HAP-1 (cell line): ENCODE data around the gene C12orf50.
"Not testable (repeated sequence)": the region's sequence is repeated elsewhere in the genome, so short reads cannot be mapped to it uniquely, and the experiment has no call there.

Experiments used
- DNase-seq, 2 experiments: peaks; one replicate each; pipeline ENCODE4 v3.0.0-alpha.2; 2016 to 2020; ENCODE audit warnings: low spot score in 2 of 2
- H3K27me3 ChIP-seq: fragments of 250-450 bp; sonication (Bioruptor Pico); 2 replicates; pipeline ENCODE4 v1.5.1; 2020; ENCODE audit warnings: low read depth, mild to moderate bottlenecking, moderate library complexity
- H3K36me3 ChIP-seq: fragments of 250-450 bp; sonication (Bioruptor Pico); replicated peaks from 2 replicates; pipeline ENCODE4 v1.5.1; 2020; ENCODE audit warnings: mild to moderate bottlenecking
- H3K4me1 ChIP-seq: fragments of 250-450 bp; sonication (Bioruptor Pico); 2 replicates; pipeline ENCODE4 v1.5.1; 2020; ENCODE audit warnings: mild to moderate bottlenecking
- H3K4me3 ChIP-seq: fragments of 250-450 bp; sonication (Bioruptor Pico); 2 replicates; pipeline ENCODE4 v1.5.1; 2020; ENCODE audit warnings: mild to moderate bottlenecking, moderate library complexity
- H3K9me3 ChIP-seq: fragments of 250-450 bp; sonication (Bioruptor Pico); 2 replicates; pipeline ENCODE4 v1.5.1; 2020; ENCODE audit warnings: mild to moderate bottlenecking, moderate library complexity
- in situ Hi-C: fragments of 300-500 bp; cut with MboI; formaldehyde crosslinking; loops from 3 replicates; pipeline ENCODE4 v1.14.3; 2020; ENCODE audit warnings: low sequenced_read_pairs, inconsistent platforms, mixed read lengths

The C12orf50 gene

DNA sequence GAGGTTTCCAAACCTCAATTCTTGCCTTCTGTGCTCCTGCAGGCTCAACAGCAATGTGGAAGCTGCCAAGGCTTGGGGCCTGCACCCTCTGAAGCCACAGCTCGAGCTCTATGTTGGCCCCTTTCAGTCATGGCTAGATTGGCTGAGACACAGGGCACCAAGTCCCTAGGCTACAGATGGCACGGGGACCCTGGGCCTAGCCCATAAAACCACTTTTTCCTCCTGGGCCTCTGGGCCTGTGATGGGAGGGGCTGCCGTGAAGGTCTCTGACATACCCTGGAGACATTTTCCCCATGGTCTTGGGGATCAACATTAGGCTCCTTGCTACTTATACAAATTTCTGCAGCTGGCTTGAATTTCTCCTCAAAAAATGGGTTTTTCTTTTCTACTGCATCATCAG, 2.0 kb upstream of the C12orf50 start:
- H3K4me3 ChIP-seq, H3K9me3 ChIP-seq, in situ Hi-C loops, H3K36me3 ChIP-seq, H3K4me1 ChIP-seq, DNase-seq, H3K27me3 ChIP-seq: not testable (repeated sequence)

- Histone ChIP-seq H3K4me1 (peaks cover 6% of the 10 kb centered on the region; the same call in 1 of the 2 replicates), H3K36me3 (no peaks in the 10 kb centered on the region), H3K4me3 (no peak overlapping the region), H3K9me3 (no peaks in the 10 kb centered on the region; the same call in 1 of the 2 replicates), H3K27me3 (0 out of 2 replicates have a peak, but pooled peaks cover 3% of the 10 kb centered on the region)
- in situ Hi-C loops = no loop called here
- no peak for DNase-seq
These were observed 3.0 kb downstream of the C12orf50 start for GRCh38 chr12:88026196-88026595.

DNA sequence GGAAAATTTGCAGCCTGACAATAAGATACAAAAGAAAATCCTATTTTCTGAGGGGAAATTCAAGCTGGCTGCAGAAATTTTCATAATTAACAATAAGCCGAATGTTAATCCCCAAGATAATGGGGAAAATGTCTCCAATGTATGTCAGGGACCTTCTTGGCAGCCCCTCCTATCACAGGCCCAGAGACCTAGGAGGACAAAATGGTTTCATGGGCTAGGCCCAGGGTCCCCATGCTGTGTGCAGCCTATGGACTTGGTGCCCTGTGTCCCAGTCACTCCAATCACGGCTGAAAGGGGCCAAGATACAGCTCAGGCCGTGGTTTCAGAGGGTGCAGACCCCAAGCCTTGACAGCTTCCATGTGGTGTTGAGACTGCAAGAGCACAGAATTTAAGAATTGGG, 11.2 kb downstream of the C12orf50 start:
- Histone ChIP-seq H3K4me1 (no peaks in the 10 kb centered on the region), H3K27me3 (no peaks in the 10 kb centered on the region), H3K36me3 (no peaks in the 10 kb centered on the region), H3K9me3 (no peaks in the 10 kb centered on the region), H3K4me3 (no peak overlapping the region)
- DNase-seq = no peak
- in situ Hi-C loops = no loop called here

DNA sequence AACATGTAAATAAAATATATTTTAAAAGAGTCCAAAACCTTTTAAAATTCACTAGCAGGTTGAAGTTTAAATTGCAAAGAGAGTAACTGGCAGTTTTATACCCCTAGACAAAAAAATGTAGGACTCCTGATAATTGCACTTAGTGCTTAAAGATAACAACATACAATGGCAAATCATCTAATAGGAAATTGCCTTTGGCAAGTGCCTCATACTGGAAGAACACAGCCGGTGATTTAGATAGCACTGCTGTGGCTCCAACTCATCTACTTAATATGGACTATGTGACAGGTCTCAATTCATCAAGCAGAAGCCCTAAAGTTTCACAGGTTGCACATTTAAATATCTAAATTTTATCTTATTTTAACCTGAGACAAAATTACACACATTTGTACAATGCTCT, 13.4 kb downstream of the C12orf50 start:
- no peak for DNase-seq
- Histone ChIP-seq H3K36me3 (no peaks in the 10 kb centered on the region), H3K4me1 (no peaks in the 10 kb centered on the region), H3K4me3 (no peak overlapping the region), H3K27me3 (no peaks in the 10 kb centered on the region), H3K9me3 (no peaks in the 10 kb centered on the region)
- in situ Hi-C loops = no loop called here

- Histone ChIP-seq H3K4me3 (no peak overlapping the region), H3K9me3 (no peaks in the 10 kb centered on the region), H3K27me3 (no peaks in the 10 kb centered on the region), H3K36me3 (no peaks in the 10 kb centered on the region), H3K4me1 (no peaks in the 10 kb centered on the region)
- no peak for DNase-seq
- in situ Hi-C loops = no loop called here
These were observed 17.4 kb downstream of the C12orf50 start for GRCh38 chr12:88011755-88012154.

DNA sequence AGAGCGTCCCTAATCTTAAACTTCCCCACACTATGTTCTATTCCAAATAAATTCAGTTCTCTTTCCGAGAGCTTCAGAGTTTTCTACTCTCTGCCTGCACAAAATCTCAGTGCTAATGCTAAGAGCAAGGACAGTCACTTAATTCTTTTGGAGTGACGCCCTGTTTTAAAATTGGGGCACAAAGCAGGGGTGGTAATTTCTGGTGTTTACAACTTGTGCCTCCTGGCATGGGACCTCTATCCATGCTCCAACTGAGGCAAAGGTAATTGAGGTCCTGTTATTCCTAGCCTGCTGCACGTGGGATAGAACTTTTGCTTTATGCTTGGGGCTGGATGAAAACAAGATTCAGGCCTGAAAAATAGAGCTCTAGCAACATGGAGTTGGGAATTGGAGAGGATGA, 22.9 kb downstream of the C12orf50 start:
- DNase-seq = no peak
- H3K4me3 ChIP-seq = no peak overlapping the region
- H3K4me1 ChIP-seq = no peaks in the 10 kb centered on the region
- no peaks in the 10 kb centered on the region for H3K36me3 ChIP-seq
- in situ Hi-C loops = no loop called here
- no peaks in the 10 kb centered on the region for H3K27me3 ChIP-seq
- no peaks in the 10 kb centered on the region for H3K9me3 ChIP-seq

DNA sequence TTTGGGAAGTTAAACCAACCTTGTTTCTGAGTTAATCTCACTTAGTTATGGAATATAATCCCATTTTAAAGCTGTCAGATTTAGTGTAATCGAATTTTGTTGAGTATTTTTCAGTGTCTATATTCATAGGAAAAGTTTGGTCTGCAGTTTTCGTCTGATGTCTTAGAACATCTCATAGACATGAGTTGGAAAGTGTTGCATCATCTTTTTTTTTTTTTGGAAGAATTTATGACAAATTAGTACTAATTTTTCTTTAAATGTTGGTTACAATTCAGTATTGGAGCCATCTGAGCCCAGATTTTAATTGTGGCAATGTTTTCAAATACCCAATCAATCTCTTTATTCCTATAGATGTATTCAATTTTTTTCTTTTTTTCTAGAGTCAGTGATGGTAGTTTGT, 27.9 kb downstream of the C12orf50 start:
- Histone ChIP-seq H3K36me3 (no peaks in the 10 kb centered on the region), H3K4me3 (no peak overlapping the region), H3K9me3 (no peaks in the 10 kb centered on the region), H3K27me3 (no peaks in the 10 kb centered on the region), H3K4me1 (no peaks in the 10 kb centered on the region)
- no peak for DNase-seq
- in situ Hi-C loops = no loop called here

DNA sequence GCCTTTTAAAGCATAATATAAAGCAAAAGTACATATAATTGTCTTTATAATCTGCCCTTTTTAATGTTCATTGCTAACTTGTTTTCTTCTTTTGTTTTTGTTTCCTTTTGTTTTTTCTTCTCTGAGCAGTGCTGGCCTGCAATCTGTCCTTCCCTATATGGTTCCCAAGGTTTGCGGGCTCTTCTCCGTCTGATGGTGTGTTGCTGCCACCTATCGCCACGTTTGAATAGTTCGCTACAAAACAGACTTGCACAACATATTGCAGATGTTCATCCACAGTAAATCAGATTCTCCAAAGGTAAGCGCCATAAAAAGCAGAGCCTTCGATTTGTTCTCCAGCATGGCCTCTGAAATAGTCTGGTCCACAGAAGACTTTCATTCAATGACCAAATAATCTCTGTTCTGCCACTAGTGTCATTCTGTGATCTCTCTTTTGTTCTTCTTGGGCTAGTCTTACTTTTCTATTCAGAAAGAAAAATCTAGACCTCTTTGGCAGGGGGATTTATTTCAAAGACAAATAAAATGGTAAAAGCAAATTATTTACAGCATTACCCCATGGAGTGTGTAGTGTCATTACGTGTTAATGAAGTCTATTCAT, 33.5 kb downstream of the C12orf50 start:
- no peaks in the 10 kb centered on the region for H3K27me3 ChIP-seq
- H3K4me3 ChIP-seq = no peak overlapping the region
- in situ Hi-C loops = no loop called here
- peaks cover 5% of the 10 kb centered on the region for H3K4me1 ChIP-seq
- H3K9me3 ChIP-seq = no peaks in the 10 kb centered on the region
- DNase-seq = peak; percentile 74 to 76
- no peaks in the 10 kb centered on the region for H3K36me3 ChIP-seq

DNA sequence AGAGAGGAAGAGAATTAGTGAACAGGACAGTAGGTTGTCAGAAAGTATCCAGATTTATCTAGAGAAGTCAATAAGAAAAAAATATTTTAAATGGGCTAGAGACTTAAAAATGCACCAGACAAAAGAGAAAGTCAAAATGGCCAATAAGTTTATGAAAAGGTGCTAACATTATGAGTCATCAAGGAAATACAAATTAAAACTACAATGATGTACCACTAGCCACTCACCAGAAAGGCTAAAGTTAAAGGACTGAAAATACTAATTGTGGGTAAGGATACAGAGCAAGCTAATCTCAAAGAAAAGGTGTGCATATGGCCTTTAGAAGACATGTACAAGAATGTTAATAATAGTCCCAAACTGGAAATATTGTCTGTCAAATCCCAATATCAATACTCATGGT, 37.7 kb downstream of the C12orf50 start:
- no peaks in the 10 kb centered on the region for H3K36me3 ChIP-seq
- DNase-seq = no peak
- in situ Hi-C loops = no loop called here
- H3K4me1 ChIP-seq = peaks cover 7% of the 10 kb centered on the region
- no peak overlapping the region for H3K4me3 ChIP-seq
- no peaks in the 10 kb centered on the region for H3K9me3 ChIP-seq
- no peaks in the 10 kb centered on the region for H3K27me3 ChIP-seq

GRCh38 chr12:87988534-87988933, 40.7 kb downstream of the C12orf50 start:
- Histone ChIP-seq H3K36me3 (no peaks in the 10 kb centered on the region), H3K4me1 (0 out of 2 replicates have a peak, but pooled peaks cover 2% of the 10 kb centered on the region), H3K9me3 (no peaks in the 10 kb centered on the region), H3K27me3 (no peaks in the 10 kb centered on the region), H3K4me3 (no peak overlapping the region)
- in situ Hi-C loops = no loop called here
- DNase-seq = no peak

DNA sequence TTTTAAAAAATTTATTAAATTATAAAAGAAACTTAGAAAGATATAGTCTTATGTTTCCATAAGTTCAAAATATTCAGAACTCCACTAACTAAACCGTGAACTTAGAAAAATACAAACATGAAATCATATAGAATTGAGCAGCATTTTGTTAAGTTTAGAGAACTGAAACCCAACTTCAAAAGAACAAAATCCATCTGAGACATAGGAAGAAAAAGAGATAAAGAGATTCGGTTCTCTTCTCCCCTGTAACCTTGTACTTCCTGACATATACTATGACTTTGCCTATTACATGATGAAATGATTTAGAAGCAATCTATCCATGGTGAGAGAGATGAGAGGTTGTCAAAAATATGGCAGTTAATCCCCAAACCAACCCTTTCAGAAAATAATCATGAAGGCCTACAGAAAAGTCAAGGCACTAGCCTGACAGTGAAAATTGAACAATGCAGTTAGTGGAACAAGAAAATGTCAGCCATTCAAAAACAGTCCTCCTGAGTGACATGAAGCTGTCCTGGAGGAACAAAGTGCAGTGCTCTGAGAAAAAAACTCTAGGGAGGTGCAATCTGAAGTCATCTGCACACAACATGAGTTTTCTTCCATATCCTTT, 44.0 kb downstream of the C12orf50 start:
- H3K27me3 ChIP-seq = no peaks in the 10 kb centered on the region
- in situ Hi-C loops = no loop called here

DNA sequence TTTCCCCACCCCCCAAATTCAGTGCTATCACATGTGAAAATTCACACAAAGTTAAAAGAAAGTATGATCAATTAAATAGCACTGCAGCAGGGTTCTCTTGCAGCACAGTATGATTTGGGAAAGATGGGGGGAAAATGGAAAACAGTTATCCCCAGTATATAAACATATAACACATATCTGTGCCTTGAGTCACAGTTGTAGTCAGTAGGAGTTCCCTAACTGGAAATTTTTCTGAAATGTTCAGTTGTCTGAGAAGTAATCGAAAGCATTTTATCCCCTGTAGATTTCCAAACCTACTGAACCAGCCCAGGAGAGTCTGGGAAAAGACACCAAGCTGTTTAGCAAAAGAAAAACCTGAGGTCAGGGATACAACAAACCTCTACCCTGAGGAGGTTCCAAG, 47.0 kb downstream of the C12orf50 start:
- Histone ChIP-seq H3K27me3 (no peaks in the 10 kb centered on the region), H3K36me3 (no peaks in the 10 kb centered on the region), H3K9me3 (no peaks in the 10 kb centered on the region), H3K4me1 (no peaks in the 10 kb centered on the region; the same call in 1 of the 2 replicates), H3K4me3 (no peak overlapping the region)
- DNase-seq = no peak
- in situ Hi-C loops = no loop called here

More for the DNA sequence above, 44.0 kb downstream of the C12orf50 start:
- Histone ChIP-seq H3K9me3 (no peaks in the 10 kb centered on the region), H3K4me3 (no peak overlapping the region), H3K4me1 (peaks cover 2% of the 10 kb centered on the region; the same call in 1 of the 2 replicates), H3K36me3 (no peaks in the 10 kb centered on the region)
- DNase-seq = no peak

- H3K27me3 ChIP-seq = no peaks in the 10 kb centered on the region
- no peak for DNase-seq
- no peaks in the 10 kb centered on the region for H3K9me3 ChIP-seq
- no peaks in the 10 kb centered on the region for H3K36me3 ChIP-seq
- no peak overlapping the region for H3K4me3 ChIP-seq
- in situ Hi-C loops = no loop called here
- no peaks in the 10 kb centered on the region; the same call in 1 of the 2 replicates for H3K4me1 ChIP-seq
These were observed 47.7 kb downstream of the C12orf50 start for GRCh38 chr12:87981495-87981894.

- Histone ChIP-seq H3K27me3 (no peaks in the 10 kb centered on the region), H3K9me3 (no peaks in the 10 kb centered on the region), H3K36me3 (no peaks in the 10 kb centered on the region), H3K4me3 (no peak overlapping the region), H3K4me1 (no peaks in the 10 kb centered on the region; the same call in 1 of the 2 replicates)
- in situ Hi-C loops = no loop called here
- DNase-seq = no peak
These were observed 53.3 kb downstream of the C12orf50 start for GRCh38 chr12:87975879-87976278.
